OCI-LY1 (cell line): ENCODE measurements around the gene MAPK8IP3.

Source experiments
- CTCF ChIP-seq: fragments of 200-600 bp; sonication (generic), shearing (Covaris generic); IDR thresholded peaks from 2 replicates; pipeline ENCODE4 v1.5.1; 2017; ENCODE audit warnings: mild to moderate bottlenecking, antibody characterized with exemption, low read length, moderate library complexity, mixed read lengths
- EZH2 ChIP-seq: fragments of 200-600 bp; sonication (generic), shearing (Covaris generic); IDR thresholded peaks from 2 replicates; pipeline ENCODE4 v1.8.0; 2017; ENCODE audit warnings: borderline replicate concordance, mixed run types, mild to moderate bottlenecking, antibody characterized with exemption, low read length, moderate library complexity, mixed read lengths

GRCh38 chr16:1667271-1667670 is 38.7 kb upstream of the MAPK8IP3 start:
- no peak for TF ChIP-seq CTCF
- TF ChIP-seq EZH2, result no peak
